Measurements from ENCODE around the gene CDC34. TPM values are rescaled to one million over a fixed set of nuclear protein-coding genes. Genes with fewer than 3 reads are reported as not detected.

CDC34 gene
- total and polyA plus RNA-seq, 9 of the 15 experiments (the other 6 are each of a cell fraction or from before 2014, with no cell fraction given): 0.80 to 203 (median 65.5) TPM

GRCh38 chr19:531009-531752 lies 379 bp upstream of the CDC34 start (continued):
- TF ChIP-seq RCOR1 (IDR thresholded peaks at IDR 0.05; ENCODE audit: borderline replicate concordance in 1 of 2, low read depth in 2 of 2, low read length in 2 of 2) (no peak), CLOCK (CRISPR knock-in tag; IDR thresholded peaks at IDR 0.05; ENCODE audit: borderline replicate concordance) (no peak), FIP1L1 (IDR thresholded peaks at IDR 0.05; ENCODE audit: low read depth, low read length, poor library complexity, severe bottlenecking) (peak; percentile 58), PRPF4 (IDR thresholded peaks at IDR 0.05; ENCODE audit: insufficient read depth, low read depth, low read length, poor library complexity, severe bottlenecking) (no peak), TEAD4 (IDR thresholded peaks at IDR 0.05; ENCODE audit: low read length) (no peak), TEAD4 (CRISPR knock-in tag; IDR thresholded peaks at IDR 0.05; ENCODE audit: borderline replicate concordance) (no peak), ZNF24 (IDR thresholded peaks at IDR 0.05) (no peak), NCOA4 (IDR thresholded peaks at IDR 0.05; ENCODE audit: partially characterized antibody) (no peak), CBFB (CRISPR knock-in tag; IDR thresholded peaks at IDR 0.05) (no peak), NR2C2 (CRISPR knock-in tag; IDR thresholded peaks at IDR 0.05) (0 out of 2 replicates have a peak, but pooled peaks have one; percentile 41), NR2C2 (tag; IDR thresholded peaks at IDR 0.05) (peak; percentile 67), HNRNPLL (IDR thresholded peaks at IDR 0.05; ENCODE audit: low read depth, low read length, poor library complexity, severe bottlenecking) (no peak), YY1 (IDR thresholded peaks at IDR 0.05; ENCODE audit: borderline replicate concordance in 1 of 3, control insufficient read depth in 1 of 3, extremely low read depth in 1 of 3, insufficient read depth in 3 of 3, insufficient read length in 1 of 3, insufficient replicate concordance in 2 of 3, low read depth in 1 of 3, low read length in 2 of 3) (peak in 1 of 3 experiments; percentile 28), ZNF3 (CRISPR knock-in tag; IDR thresholded peaks at IDR 0.05) (no peak), EP300 (IDR thresholded peaks at IDR 0.05; ENCODE audit: low read length) (no peak), ZNF79 (CRISPR knock-in tag; IDR thresholded peaks at IDR 0.05; ENCODE audit: low read depth) (no peak), BRF1 (IDR thresholded peaks at IDR 0.05; ENCODE audit: borderline replicate concordance, extremely low read depth, insufficient read length) (no peak), SREBF1 (IDR thresholded peaks at IDR 0.05; ENCODE audit: borderline replicate concordance, low read depth, low read length) (no peak), SREBF2 (CRISPR knock-in tag; IDR thresholded peaks at IDR 0.05) (no peak), ATF7 (IDR thresholded peaks at IDR 0.05) (peak; percentile 62)
- TF ChIP-seq, protein P1, sequence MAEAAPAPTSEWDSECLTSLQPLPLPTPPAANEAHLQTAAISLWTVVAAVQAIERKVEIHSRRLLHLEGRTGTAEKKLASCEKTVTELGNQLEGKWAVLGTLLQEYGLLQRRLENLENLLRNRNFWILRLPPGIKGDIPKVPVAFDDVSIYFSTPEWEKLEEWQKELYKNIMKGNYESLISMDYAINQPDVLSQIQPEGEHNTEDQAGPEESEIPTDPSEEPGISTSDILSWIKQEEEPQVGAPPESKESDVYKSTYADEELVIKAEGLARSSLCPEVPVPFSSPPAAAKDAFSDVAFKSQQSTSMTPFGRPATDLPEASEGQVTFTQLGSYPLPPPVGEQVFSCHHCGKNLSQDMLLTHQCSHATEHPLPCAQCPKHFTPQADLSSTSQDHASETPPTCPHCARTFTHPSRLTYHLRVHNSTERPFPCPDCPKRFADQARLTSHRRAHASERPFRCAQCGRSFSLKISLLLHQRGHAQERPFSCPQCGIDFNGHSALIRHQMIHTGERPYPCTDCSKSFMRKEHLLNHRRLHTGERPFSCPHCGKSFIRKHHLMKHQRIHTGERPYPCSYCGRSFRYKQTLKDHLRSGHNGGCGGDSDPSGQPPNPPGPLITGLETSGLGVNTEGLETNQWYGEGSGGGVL (CRISPR knock-in tag; IDR thresholded peaks at IDR 0.05): no peak
- TF ChIP-seq, protein P2, sequence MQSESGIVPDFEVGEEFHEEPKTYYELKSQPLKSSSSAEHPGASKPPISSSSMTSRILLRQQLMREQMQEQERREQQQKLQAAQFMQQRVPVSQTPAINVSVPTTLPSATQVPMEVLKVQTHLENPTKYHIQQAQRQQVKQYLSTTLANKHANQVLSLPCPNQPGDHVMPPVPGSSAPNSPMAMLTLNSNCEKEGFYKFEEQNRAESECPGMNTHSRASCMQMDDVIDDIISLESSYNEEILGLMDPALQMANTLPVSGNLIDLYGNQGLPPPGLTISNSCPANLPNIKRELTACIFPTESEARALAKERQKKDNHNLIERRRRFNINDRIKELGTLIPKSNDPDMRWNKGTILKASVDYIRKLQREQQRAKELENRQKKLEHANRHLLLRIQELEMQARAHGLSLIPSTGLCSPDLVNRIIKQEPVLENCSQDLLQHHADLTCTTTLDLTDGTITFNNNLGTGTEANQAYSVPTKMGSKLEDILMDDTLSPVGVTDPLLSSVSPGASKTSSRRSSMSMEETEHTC (IDR thresholded peaks at IDR 0.05): no peak

Data from K562 (cell line).